ENCODE results near the gene SUN2.

SUN2 gene

DNA sequence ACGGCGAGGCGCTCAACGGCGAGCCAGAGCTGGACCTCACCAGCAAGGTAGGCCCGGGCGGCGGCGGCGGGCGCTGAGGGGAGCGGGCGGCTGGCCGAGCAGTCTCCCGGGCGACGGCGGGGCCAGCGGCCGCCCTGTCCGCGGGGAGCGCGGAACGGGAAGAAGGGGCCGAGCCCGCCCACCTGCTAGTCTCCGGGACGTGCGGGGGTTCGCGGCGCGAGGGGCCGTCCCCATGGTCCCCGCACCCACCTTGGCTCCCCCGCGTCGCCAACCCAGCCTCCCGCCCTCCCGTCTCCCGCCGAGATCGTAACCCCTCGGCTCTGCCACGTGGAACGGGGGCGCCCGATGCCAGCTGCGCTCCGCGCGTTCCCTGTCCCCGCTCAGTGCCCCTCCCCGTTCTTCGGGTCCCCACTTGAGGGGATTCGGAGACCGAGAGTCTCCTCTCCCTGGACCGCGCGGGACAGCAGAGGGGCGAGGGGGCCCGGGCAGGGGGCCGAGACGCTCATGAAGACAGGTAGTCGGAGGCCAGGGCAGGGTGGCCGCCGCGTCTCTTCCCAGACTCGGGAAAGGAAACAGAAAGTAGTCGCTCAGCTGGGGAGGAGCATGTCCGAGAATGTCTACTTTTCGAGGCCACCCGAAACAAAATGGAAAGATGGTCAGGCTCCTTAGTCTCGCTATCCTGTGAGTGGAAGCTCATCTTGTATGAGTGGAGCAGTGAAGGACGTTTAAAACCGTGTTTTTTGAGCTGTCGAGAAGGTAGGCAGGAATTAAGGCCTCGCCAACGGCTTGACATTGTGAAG, 49.5 kb downstream of the SUN2 start (continued):
- TF ChIP-seq, protein P1, sequence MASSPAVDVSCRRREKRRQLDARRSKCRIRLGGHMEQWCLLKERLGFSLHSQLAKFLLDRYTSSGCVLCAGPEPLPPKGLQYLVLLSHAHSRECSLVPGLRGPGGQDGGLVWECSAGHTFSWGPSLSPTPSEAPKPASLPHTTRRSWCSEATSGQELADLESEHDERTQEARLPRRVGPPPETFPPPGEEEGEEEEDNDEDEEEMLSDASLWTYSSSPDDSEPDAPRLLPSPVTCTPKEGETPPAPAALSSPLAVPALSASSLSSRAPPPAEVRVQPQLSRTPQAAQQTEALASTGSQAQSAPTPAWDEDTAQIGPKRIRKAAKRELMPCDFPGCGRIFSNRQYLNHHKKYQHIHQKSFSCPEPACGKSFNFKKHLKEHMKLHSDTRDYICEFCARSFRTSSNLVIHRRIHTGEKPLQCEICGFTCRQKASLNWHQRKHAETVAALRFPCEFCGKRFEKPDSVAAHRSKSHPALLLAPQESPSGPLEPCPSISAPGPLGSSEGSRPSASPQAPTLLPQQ (tag by site-specific recombination; IDR thresholded peaks at IDR 0.05), result 0 out of 2 replicates have a peak, but pooled peaks have one; percentile 59
- TF ChIP-seq ZNF394 (tag by site-specific recombination; IDR thresholded peaks at IDR 0.05; ENCODE audit: borderline replicate concordance) (peak; percentile 26; the same call in 1 of the 2 replicates), ZEB2 (tag by site-specific recombination; IDR thresholded peaks at IDR 0.05) (peak; percentile 9; the same call in 1 of the 2 replicates), ZNF23 (tag by site-specific recombination; IDR thresholded peaks at IDR 0.05; ENCODE audit: borderline replicate concordance) (no peak), EGR2 (tag by site-specific recombination; IDR thresholded peaks at IDR 0.05; ENCODE audit: low read depth) (peak; percentile 74), ZNF341 (tag by site-specific recombination; IDR thresholded peaks at IDR 0.05; ENCODE audit: low read depth) (peak; percentile 77), ZNF596 (tag by site-specific recombination; IDR thresholded peaks at IDR 0.05) (peak; percentile 38; the same call in 1 of the 2 replicates), ZNF521 (tag by site-specific recombination; IDR thresholded peaks at IDR 0.05) (no peak), ZNF791 (tag by site-specific recombination; IDR thresholded peaks at IDR 0.05) (no peak), KLF9 (tag by site-specific recombination; IDR thresholded peaks at IDR 0.05; ENCODE audit: low read depth) (peak; percentile 44; the same call in 1 of the 2 replicates), ZNF529 (tag by site-specific recombination; IDR thresholded peaks at IDR 0.05; ENCODE audit: insufficient replicate concordance) (no peak), ZNF335 (tag by site-specific recombination; conservative IDR thresholded peaks at IDR 0.05) (peak; percentile 46), ZNF274 (IDR thresholded peaks at IDR 0.05; ENCODE audit: low read length) (no peak), ZNF274 (tag by site-specific recombination; IDR thresholded peaks at IDR 0.05; ENCODE audit: borderline replicate concordance) (no peak), GLIS2 (tag by site-specific recombination; IDR thresholded peaks at IDR 0.05) (peak; percentile 98), KLF16 (tag by site-specific recombination; IDR thresholded peaks at IDR 0.05) (peak; percentile 53; the same call in 1 of the 2 replicates), ZSCAN30 (tag by site-specific recombination; IDR thresholded peaks at IDR 0.05) (peak; percentile 67; the same call in 1 of the 2 replicates), ZNF571 (tag by site-specific recombination; IDR thresholded peaks at IDR 0.05) (no peak), GLI4 (tag by site-specific recombination; IDR thresholded peaks at IDR 0.05) (no peak), ZFHX2 (tag by site-specific recombination; conservative IDR thresholded peaks at IDR 0.05) (peak; percentile 85)
- TF ChIP-seq, protein P2, sequence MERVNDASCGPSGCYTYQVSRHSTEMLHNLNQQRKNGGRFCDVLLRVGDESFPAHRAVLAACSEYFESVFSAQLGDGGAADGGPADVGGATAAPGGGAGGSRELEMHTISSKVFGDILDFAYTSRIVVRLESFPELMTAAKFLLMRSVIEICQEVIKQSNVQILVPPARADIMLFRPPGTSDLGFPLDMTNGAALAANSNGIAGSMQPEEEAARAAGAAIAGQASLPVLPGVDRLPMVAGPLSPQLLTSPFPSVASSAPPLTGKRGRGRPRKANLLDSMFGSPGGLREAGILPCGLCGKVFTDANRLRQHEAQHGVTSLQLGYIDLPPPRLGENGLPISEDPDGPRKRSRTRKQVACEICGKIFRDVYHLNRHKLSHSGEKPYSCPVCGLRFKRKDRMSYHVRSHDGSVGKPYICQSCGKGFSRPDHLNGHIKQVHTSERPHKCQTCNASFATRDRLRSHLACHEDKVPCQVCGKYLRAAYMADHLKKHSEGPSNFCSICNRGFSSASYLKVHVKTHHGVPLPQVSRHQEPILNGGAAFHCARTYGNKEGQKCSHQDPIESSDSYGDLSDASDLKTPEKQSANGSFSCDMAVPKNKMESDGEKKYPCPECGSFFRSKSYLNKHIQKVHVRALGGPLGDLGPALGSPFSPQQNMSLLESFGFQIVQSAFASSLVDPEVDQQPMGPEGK (tag by site-specific recombination; IDR thresholded peaks at IDR 0.05), result peak; percentile 78; the same call in 1 of the 2 replicates
- TF ChIP-seq, protein P3, sequence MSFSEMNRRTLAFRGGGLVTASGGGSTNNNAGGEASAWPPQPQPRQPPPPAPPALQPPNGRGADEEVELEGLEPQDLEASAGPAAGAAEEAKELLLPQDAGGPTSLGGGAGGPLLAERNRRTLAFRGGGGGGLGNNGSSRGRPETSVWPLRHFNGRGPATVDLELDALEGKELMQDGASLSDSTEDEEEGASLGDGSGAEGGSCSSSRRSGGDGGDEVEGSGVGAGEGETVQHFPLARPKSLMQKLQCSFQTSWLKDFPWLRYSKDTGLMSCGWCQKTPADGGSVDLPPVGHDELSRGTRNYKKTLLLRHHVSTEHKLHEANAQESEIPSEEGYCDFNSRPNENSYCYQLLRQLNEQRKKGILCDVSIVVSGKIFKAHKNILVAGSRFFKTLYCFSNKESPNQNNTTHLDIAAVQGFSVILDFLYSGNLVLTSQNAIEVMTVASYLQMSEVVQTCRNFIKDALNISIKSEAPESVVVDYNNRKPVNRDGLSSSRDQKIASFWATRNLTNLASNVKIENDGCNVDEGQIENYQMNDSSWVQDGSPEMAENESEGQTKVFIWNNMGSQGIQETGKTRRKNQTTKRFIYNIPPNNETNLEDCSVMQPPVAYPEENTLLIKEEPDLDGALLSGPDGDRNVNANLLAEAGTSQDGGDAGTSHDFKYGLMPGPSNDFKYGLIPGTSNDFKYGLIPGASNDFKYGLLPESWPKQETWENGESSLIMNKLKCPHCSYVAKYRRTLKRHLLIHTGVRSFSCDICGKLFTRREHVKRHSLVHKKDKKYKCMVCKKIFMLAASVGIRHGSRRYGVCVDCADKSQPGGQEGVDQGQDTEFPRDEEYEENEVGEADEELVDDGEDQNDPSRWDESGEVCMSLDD (tag by site-specific recombination; IDR thresholded peaks at IDR 0.05), result peak; percentile 82
- TF ChIP-seq, protein P4, sequence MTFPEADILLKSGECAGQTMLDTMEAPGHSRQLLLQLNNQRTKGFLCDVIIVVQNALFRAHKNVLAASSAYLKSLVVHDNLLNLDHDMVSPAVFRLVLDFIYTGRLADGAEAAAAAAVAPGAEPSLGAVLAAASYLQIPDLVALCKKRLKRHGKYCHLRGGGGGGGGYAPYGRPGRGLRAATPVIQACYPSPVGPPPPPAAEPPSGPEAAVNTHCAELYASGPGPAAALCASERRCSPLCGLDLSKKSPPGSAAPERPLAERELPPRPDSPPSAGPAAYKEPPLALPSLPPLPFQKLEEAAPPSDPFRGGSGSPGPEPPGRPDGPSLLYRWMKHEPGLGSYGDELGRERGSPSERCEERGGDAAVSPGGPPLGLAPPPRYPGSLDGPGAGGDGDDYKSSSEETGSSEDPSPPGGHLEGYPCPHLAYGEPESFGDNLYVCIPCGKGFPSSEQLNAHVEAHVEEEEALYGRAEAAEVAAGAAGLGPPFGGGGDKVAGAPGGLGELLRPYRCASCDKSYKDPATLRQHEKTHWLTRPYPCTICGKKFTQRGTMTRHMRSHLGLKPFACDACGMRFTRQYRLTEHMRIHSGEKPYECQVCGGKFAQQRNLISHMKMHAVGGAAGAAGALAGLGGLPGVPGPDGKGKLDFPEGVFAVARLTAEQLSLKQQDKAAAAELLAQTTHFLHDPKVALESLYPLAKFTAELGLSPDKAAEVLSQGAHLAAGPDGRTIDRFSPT (tag by site-specific recombination; IDR thresholded peaks at IDR 0.05), result peak; percentile 77
- TF ChIP-seq, protein P5, sequence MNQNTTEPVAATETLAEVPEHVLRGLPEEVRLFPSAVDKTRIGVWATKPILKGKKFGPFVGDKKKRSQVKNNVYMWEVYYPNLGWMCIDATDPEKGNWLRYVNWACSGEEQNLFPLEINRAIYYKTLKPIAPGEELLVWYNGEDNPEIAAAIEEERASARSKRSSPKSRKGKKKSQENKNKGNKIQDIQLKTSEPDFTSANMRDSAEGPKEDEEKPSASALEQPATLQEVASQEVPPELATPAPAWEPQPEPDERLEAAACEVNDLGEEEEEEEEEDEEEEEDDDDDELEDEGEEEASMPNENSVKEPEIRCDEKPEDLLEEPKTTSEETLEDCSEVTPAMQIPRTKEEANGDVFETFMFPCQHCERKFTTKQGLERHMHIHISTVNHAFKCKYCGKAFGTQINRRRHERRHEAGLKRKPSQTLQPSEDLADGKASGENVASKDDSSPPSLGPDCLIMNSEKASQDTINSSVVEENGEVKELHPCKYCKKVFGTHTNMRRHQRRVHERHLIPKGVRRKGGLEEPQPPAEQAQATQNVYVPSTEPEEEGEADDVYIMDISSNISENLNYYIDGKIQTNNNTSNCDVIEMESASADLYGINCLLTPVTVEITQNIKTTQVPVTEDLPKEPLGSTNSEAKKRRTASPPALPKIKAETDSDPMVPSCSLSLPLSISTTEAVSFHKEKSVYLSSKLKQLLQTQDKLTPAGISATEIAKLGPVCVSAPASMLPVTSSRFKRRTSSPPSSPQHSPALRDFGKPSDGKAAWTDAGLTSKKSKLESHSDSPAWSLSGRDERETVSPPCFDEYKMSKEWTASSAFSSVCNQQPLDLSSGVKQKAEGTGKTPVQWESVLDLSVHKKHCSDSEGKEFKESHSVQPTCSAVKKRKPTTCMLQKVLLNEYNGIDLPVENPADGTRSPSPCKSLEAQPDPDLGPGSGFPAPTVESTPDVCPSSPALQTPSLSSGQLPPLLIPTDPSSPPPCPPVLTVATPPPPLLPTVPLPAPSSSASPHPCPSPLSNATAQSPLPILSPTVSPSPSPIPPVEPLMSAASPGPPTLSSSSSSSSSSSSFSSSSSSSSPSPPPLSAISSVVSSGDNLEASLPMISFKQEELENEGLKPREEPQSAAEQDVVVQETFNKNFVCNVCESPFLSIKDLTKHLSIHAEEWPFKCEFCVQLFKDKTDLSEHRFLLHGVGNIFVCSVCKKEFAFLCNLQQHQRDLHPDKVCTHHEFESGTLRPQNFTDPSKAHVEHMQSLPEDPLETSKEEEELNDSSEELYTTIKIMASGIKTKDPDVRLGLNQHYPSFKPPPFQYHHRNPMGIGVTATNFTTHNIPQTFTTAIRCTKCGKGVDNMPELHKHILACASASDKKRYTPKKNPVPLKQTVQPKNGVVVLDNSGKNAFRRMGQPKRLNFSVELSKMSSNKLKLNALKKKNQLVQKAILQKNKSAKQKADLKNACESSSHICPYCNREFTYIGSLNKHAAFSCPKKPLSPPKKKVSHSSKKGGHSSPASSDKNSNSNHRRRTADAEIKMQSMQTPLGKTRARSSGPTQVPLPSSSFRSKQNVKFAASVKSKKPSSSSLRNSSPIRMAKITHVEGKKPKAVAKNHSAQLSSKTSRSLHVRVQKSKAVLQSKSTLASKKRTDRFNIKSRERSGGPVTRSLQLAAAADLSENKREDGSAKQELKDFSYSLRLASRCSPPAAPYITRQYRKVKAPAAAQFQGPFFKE (tag by site-specific recombination; IDR thresholded peaks at IDR 0.05; ENCODE audit: borderline replicate concordance), result no peak

Measured in HEK293 (cell line).